Tibial artery (tissue), 4 donors: ENCODE measurements around the gene MSANTD1.
A peak's percentile ranks its signal among the peaks of the same experiment; 100 is the strongest.

Experiments used
- DNase-seq, 2 donors: peaks; one replicate each; pipeline ENCODE4 v3.0.0-alpha.2; 2019
- H3K27ac ChIP-seq, 2 donors: fragments of 200-600 bp; sonication (generic) in 1 of 2; 1 replicate in 1 of 2; 2 replicates in 1 of 2; pipeline ENCODE4 v1.5.1; 2018 to 2019; ENCODE audit warnings: mild to moderate bottlenecking in 1 of 2
- H3K27me3 ChIP-seq, 2 donors: fragments of 200-600 bp; sonication (generic) in 1 of 2; one replicate each; pipeline versions ENCODE4 v1.5.1 to v1.6.0; 2016 to 2019
- H3K36me3 ChIP-seq, 3 donors: fragments of 200-600 bp; sonication (generic) in 2 of 3; one replicate each; pipeline ENCODE4 v1.5.1; 2016 to 2019; ENCODE audit warnings: mild to moderate bottlenecking in 2 of 3
- H3K4me1 ChIP-seq, 4 donors: fragments of 200-600 bp; sonication (generic) in 2 of 4; 1 replicate in 3 of 4; 2 replicates in 1 of 4; pipeline ENCODE4 v1.5.1; 2016 to 2019
- H3K4me3 ChIP-seq, 2 donors: fragments of 200-600 bp; sonication (generic) in 1 of 2; 1 replicate in 1 of 2; 2 replicates in 1 of 2; pipeline ENCODE4 v1.5.1; 2018 to 2019; ENCODE audit warnings: mild to moderate bottlenecking in 2 of 2
- H3K9me3 ChIP-seq, 3 donors: fragments of 200-600 bp; sonication (generic) in 1 of 3; one replicate each; pipeline ENCODE4 v1.5.1; 2016 to 2019
- intact Hi-C: fragments of 100-400 bp; cut with DNase I; formaldehyde crosslinking; loops from one replicate; pipeline ENCODE4 v1.15.0; 2023; ENCODE audit warnings: low total_unique reads
- TF ChIP-seq, protein P1 (sequence below), 2 experiments: fragments of 200-600 bp in 1 of 2; fragments of 450-650 bp in 1 of 2; IDR thresholded peaks; one replicate each; pipeline ENCODE4 v1.5.1; 2017 to 2019; ENCODE audit warnings: antibody characterized with exemption in 2 of 2, mild to moderate bottlenecking in 1 of 2, moderate library complexity in 1 of 2

MSANTD1 gene

DNA sequence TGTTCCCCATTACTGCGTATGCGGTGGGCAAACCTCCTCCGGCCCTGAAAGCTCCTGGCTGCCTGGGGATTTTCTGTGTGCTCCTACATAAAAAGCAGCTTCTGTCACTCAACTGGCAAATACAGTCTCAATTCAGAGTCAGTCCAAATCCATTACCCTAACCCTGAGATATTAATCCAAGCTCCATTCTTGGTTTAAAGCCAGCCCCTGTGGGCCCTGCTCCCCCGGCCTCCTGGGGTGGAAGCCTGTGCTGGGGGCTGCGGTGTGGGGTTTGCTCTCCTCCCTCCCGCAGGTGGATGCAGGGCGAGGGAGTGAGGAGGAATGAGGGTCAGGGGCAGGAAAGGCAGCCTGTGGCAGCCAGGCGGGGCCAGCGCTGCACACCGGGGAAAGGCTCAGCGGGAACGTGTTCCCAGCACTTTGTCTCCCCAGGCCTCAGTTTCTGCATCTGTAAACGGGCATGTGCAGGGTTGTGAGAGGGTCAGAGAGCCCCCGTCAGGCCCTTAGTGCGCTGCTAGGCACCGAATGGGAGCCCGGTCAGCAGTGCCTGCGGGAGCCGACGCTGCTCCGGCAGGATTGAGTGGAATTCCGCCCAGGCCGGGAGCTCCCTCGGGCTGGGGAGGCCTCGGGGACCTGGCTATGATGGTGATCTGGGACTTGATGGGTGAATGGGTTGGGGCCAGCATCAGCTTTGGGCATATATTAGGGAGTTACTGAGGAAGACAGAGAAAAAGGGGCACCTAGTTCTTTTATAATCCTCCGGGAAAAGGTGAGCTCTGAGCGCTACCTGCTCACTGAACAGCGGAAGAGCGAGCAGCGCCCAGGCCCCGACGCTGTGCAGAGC, 37.6 kb downstream of the MSANTD1 start:
- peaks cover 0 to 28% (median 7%) of the 10 kb centered on the region in 4 donors for H3K4me1 ChIP-seq
- H3K36me3 ChIP-seq = no peaks in the 10 kb centered on the region
- TF ChIP-seq, protein P1, sequence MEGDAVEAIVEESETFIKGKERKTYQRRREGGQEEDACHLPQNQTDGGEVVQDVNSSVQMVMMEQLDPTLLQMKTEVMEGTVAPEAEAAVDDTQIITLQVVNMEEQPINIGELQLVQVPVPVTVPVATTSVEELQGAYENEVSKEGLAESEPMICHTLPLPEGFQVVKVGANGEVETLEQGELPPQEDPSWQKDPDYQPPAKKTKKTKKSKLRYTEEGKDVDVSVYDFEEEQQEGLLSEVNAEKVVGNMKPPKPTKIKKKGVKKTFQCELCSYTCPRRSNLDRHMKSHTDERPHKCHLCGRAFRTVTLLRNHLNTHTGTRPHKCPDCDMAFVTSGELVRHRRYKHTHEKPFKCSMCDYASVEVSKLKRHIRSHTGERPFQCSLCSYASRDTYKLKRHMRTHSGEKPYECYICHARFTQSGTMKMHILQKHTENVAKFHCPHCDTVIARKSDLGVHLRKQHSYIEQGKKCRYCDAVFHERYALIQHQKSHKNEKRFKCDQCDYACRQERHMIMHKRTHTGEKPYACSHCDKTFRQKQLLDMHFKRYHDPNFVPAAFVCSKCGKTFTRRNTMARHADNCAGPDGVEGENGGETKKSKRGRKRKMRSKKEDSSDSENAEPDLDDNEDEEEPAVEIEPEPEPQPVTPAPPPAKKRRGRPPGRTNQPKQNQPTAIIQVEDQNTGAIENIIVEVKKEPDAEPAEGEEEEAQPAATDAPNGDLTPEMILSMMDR (IDR thresholded peaks at IDR 0.05) = no peak
- H3K27ac ChIP-seq = no peak overlapping the region
- peaks cover 0 to 49% of the 10 kb centered on the region in 2 donors for H3K27me3 ChIP-seq
- intact Hi-C loops = no loop called here
- DNase-seq = peak; percentile 13 to 59
- H3K9me3 ChIP-seq = peaks cover 0 to 2% (median 0%) of the 10 kb centered on the region in 3 donors
- H3K4me3 ChIP-seq = no peak overlapping the region

DNA sequence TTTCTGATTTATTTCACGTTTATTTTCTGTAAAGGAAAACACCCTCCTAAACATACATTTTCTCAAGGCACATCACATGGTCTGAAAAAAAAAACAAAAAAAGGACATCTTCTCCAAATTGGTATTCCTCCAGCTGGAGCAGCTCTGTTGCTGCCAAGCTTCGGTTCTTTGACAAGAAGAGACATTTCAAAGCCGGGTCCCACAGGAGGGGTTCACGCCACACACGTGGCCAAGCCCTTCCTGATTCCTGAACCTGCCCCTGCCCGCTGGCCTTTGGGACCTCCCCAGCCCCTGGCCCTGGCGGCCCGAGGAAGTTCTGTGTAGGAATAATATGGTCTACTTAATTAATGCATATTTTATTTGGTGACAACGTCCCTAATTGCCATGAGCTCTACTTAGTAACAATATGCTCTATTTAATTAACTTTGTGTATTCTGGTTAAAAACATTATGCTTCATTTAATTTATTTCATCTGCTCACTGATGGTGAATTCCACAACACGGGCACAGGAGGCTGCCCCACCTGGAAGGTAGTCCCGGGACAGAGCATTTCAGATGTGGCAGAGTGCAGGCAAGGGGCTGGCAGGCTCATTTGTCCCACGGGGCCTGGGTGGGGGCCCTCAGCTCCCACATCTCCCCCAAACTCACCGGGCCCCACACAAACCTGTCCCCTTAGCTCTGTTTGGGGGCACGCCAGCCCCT, 38.5 kb downstream of the MSANTD1 start:
- Histone ChIP-seq H3K27ac (no peak overlapping the region), H3K4me1 (peaks cover 0 to 29% (median 9%) of the 10 kb centered on the region in 4 donors), H3K36me3 (no peaks in the 10 kb centered on the region), H3K9me3 (no peaks in the 10 kb centered on the region), H3K4me3 (no peak overlapping the region), H3K27me3 (peaks cover 0 to 49% of the 10 kb centered on the region in 2 donors)
- DNase-seq = peak in 1 of 2 donors; percentile 6
- intact Hi-C loops = no loop called here
- TF ChIP-seq, protein P1 (IDR thresholded peaks at IDR 0.05) = no peak

DNA sequence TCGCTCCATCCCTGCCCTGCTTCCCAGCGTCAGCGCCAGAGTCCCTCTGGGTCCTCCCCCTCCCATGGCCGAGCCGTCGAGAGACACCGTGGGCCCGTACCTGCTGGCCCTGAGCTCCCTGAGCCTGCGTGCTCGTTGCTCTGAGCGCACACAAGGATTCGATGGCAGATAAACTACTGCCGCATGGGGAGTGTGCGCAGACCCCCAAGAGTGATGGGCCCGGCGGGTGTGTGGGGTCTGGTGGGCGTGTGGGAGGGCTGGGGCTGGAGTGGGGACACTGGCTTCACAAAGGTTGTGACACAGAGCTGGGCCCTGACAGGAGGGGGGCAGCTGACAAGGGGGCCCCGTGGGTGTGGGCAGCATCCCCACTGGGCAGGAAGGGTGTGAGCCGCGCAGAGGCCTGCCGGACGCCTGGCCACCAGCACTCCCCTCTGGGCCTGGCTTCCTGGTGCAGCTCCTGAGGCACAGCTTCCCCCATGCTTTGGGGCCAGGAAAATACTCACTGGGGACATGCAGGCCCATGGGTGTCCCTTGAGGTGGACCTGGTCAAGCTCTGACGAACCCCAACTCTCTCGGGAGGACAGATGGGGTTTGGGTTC, 39.1 kb downstream of the MSANTD1 start:
- intact Hi-C loops = no loop called here
- H3K27me3 ChIP-seq = peaks cover 0 to 49% of the 10 kb centered on the region in 2 donors
- no peaks in the 10 kb centered on the region for H3K36me3 ChIP-seq
- TF ChIP-seq, protein P1 (IDR thresholded peaks at IDR 0.05) = no peak
- H3K4me3 ChIP-seq = no peak overlapping the region
- peak in 1 of 2 donors; percentile 60 for DNase-seq
- no peak overlapping the region for H3K27ac ChIP-seq
- peaks cover 0 to 29% (median 9%) of the 10 kb centered on the region in 4 donors for H3K4me1 ChIP-seq
- no peaks in the 10 kb centered on the region for H3K9me3 ChIP-seq

DNA sequence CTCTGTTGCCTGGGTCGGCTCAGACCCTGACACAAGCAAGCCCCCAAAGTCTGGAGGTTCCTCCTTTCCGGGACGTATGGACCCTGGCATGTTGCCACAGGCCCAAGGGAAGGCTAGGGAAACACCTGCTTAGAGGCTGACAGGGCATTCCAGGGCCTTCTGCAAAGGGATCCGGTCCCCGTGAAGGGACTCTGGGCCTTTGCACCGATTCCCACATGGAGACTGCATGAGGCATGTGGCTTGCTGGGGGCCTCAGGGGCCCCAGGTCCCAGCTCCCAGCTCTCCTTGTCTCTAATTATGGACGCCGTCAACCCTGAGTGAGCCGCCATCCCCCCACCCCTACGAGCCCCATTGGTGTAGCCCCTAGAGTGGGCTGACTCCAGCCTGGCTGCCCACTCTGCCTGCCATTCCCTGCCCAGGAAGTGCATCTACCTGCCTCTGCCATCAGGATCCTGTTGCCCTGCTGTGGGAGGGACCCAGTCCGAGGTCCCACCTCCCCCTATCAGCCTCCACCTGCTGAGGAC, 39.7 kb downstream of the MSANTD1 start:
- Histone ChIP-seq H3K27ac (no peak overlapping the region), H3K27me3 (peaks cover 0 to 45% of the 10 kb centered on the region in 2 donors), H3K36me3 (no peaks in the 10 kb centered on the region), H3K4me3 (no peak overlapping the region), H3K9me3 (no peaks in the 10 kb centered on the region), H3K4me1 (peaks cover 0 to 32% (median 12%) of the 10 kb centered on the region in 4 donors)
- intact Hi-C loops = no loop called here
- DNase-seq = peak in 1 of 2 donors; percentile 55
- TF ChIP-seq, protein P1 (IDR thresholded peaks at IDR 0.05) = no peak

DNA sequence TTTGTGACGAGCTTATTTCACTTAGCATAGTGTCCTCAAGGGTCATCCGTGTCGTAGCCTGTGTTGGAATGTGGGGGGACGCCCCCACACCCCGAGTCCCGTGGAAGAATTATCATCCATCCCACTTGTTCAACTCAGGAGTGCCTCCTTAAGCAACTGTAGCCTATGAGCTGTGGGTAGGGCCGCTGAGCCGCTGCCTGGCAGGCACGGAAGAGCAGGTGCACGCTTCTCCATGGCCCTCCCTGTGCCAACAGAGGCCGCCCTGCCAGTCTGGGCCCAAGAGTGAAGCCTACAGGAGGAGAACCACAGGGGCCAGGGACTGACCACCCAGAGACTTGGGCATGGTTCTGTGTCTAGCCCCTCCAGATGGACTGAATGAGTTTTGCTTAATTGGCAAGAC, 41.5 kb downstream of the MSANTD1 start:
- H3K4me1 ChIP-seq = peaks cover 0 to 36% (median 17%) of the 10 kb centered on the region in 4 donors
- peaks cover 0 to 29% of the 10 kb centered on the region in 2 donors for H3K27me3 ChIP-seq
- no peak overlapping the region for H3K4me3 ChIP-seq
- no peaks in the 10 kb centered on the region for H3K9me3 ChIP-seq
- TF ChIP-seq, protein P1 (IDR thresholded peaks at IDR 0.05) = no peak
- DNase-seq = peak in 1 of 2 donors; percentile 58
- no peaks in the 10 kb centered on the region for H3K36me3 ChIP-seq
- intact Hi-C loops = no loop called here
- no peak overlapping the region for H3K27ac ChIP-seq
